Measurements from ENCODE around the gene TUFT1.

DNA sequence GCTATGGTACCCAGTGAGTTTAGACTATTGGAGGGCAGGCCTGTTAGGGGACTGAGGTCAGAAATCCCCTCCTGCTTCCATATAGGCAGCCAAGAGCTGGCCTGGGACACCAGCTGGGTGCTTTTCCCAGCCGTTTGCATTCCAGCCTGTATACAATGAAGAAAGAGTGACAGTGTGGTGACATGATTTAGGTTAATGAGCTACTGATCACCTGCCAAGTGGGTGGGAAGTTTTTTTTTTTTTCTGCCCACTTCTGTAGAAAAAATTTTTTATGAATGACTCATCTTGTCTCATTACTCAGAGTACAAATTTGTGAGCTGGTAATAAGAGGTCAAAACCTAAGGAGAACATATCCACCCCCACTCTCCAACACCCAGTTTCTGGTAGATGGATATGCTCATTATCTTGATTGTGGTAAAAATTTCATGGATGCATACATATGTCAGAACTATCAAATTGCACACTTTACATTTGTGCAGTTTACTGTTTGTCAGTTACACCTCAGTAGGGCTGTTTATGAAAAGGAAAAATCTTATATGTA lies 45.3 kb upstream of the TUFT1 start:
- TF ChIP-seq, protein P1, sequence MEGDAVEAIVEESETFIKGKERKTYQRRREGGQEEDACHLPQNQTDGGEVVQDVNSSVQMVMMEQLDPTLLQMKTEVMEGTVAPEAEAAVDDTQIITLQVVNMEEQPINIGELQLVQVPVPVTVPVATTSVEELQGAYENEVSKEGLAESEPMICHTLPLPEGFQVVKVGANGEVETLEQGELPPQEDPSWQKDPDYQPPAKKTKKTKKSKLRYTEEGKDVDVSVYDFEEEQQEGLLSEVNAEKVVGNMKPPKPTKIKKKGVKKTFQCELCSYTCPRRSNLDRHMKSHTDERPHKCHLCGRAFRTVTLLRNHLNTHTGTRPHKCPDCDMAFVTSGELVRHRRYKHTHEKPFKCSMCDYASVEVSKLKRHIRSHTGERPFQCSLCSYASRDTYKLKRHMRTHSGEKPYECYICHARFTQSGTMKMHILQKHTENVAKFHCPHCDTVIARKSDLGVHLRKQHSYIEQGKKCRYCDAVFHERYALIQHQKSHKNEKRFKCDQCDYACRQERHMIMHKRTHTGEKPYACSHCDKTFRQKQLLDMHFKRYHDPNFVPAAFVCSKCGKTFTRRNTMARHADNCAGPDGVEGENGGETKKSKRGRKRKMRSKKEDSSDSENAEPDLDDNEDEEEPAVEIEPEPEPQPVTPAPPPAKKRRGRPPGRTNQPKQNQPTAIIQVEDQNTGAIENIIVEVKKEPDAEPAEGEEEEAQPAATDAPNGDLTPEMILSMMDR (conservative IDR thresholded peaks at IDR 0.05; ENCODE audit: low read depth, low read length): no peak
- no peak for TF ChIP-seq EZH2 (IDR thresholded peaks at IDR 0.05; ENCODE audit: borderline replicate concordance, low read depth, low read length, poor library complexity, severe bottlenecking)

Data from A673 (cell line).